Measurements from ENCODE around the gene MACROD2. TPM values are rescaled to one million over a fixed set of nuclear protein-coding genes. Genes with fewer than 3 reads are reported as not detected.

Gene MACROD2
- total and polyA plus RNA-seq, 2 of the 4 experiments (the other 2 are of a cell fraction) = not detected

GRCh38 chr20:16064989-16065707 is 2069.8 kb downstream of the MACROD2 start:
- WGBS, 2 experiments (ENCODE audit: extremely low coverage in 2 of 2, insufficient read length in 1 of 2) = no CpG with 5 or more reads among the region's 3 CpGs
- Histone ChIP-seq H4K8ac (ENCODE audit: low read depth in 2 of 2, low read length in 2 of 2) (no peak overlapping the region), H3K4me1 (ENCODE audit: control insufficient read depth, insufficient read depth, low read length) (no peaks in the 10 kb centered on the region), H3K23ac (ENCODE audit: low read depth, low read length) (no peak overlapping the region), H3K9me1 (ENCODE audit: insufficient read depth, low read length) (no peaks in the 10 kb centered on the region), H3K36me3 (ENCODE audit: control insufficient read depth, insufficient read depth, low read length) (no peaks in the 10 kb centered on the region), H3K9me3 (ENCODE audit: control insufficient read depth, insufficient read depth, low read length) (peaks cover 20% of the 10 kb centered on the region), H3K79me1 (ENCODE audit: low read depth in 1 of 2, low read length in 2 of 2) (no peaks in the 10 kb centered on the region), H2BK5ac (ENCODE audit: low read depth, low read length, poor library complexity, severe bottlenecking) (no peak overlapping the region), H3K18ac (ENCODE audit: low read depth, low read length) (no peak overlapping the region), H4K91ac (ENCODE audit: insufficient read depth, low read depth, low read length) (no peak overlapping the region), H4K5ac (ENCODE audit: low read depth, low read length) (no peak overlapping the region), H2AK5ac (ENCODE audit: low read depth, low read length) (no peak overlapping the region), H3K4me3 (ENCODE audit: insufficient read depth, low read depth, low read length) (no peak overlapping the region), H2AFZ (replicated peaks; ENCODE audit: low read length, poor library complexity) (no peak overlapping the region), H3K4ac (ENCODE audit: low read depth, low read length) (no peak overlapping the region), H2BK120ac (ENCODE audit: low read depth, low read length) (no peak overlapping the region), H3K27ac (ENCODE audit: insufficient read depth, low read length) (no peak overlapping the region), H2BK20ac (ENCODE audit: low read depth, low read length) (no peak overlapping the region), H2BK15ac (ENCODE audit: low read depth, low read length) (no peak overlapping the region), H3K27me3 (ENCODE audit: control insufficient read depth, insufficient read depth, low read length) (no peaks in the 10 kb centered on the region), H3K14ac (replicated peaks; ENCODE audit: low read depth, low read length) (no peak overlapping the region), H3K4me2 (ENCODE audit: low read depth, low read length) (no peak overlapping the region), H2AK9ac (replicated peaks; ENCODE audit: low read depth, low read length, poor library complexity) (no peak overlapping the region), H3K9ac (ENCODE audit: low read depth, low read length) (no peak overlapping the region), H4K20me1 (ENCODE audit: insufficient read depth, low read length) (no peaks in the 10 kb centered on the region), H3K56ac (ENCODE audit: extremely low read depth, insufficient read depth, low read length) (no peak overlapping the region)
- DNase-seq (no peak), ATAC-seq (ENCODE audit: low read depth) (no peak)
- in situ Hi-C loops (cut with MboI; ENCODE audit: low sequenced_read_pairs) = no loop called here
- ChIA-PET CTCF (no interaction called here), POLR2A (ENCODE audit: unreplicated experiment) (no interaction called here)
- BruUV-seq (replicated peaks) = no TSS peak
- intact Hi-C loops (cut with micrococcal nuclease) = no loop called here
- dilution Hi-C loops (cut with HindIII; ENCODE audit: low sequenced_read_pairs, unreplicated experiment) = no loop called here
- TF ChIP-seq ELK1 (IDR thresholded peaks at IDR 0.05; ENCODE audit: borderline replicate concordance, low read depth, low read length) (no peak), CHD1 (IDR thresholded peaks at IDR 0.05; ENCODE audit: low read depth, low read length) (no peak), FOS (IDR thresholded peaks at IDR 0.05; ENCODE audit: low read depth, low read length) (no peak), CEBPB (IDR thresholded peaks at IDR 0.05; ENCODE audit: low read depth, low read length) (no peak), MXI1 (IDR thresholded peaks at IDR 0.05; ENCODE audit: borderline replicate concordance, low read depth, low read length) (no peak), RAD21 (IDR thresholded peaks at IDR 0.05; ENCODE audit: low read length) (no peak), MAFK (IDR thresholded peaks at IDR 0.05; ENCODE audit: low read depth, low read length) (no peak), BHLHE40 (IDR thresholded peaks at IDR 0.05; ENCODE audit: low read depth, low read length) (no peak), USF2 (IDR thresholded peaks at IDR 0.05; ENCODE audit: low read depth, low read length) (no peak), RCOR1 (IDR thresholded peaks at IDR 0.05; ENCODE audit: insufficient replicate concordance, low read length) (no peak), MAZ (IDR thresholded peaks at IDR 0.05; ENCODE audit: borderline replicate concordance, low read depth, low read length) (no peak), NFE2L2 (IDR thresholded peaks at IDR 0.05; ENCODE audit: low read depth, low read length) (no peak), POLR2A (IDR thresholded peaks at IDR 0.05; ENCODE audit: low read depth, low read length) (no peak), RFX5 (IDR thresholded peaks at IDR 0.05; ENCODE audit: low read depth, low read length) (no peak), CTCF (conservative IDR thresholded peaks at IDR 0.05; ENCODE audit: low read depth, low read length) (no peak), SMC3 (IDR thresholded peaks at IDR 0.05; ENCODE audit: low read depth, low read length) (no peak)

Data from IMR-90 (cell line).